CD4-positive, alpha-beta T cell treated with Interleukin-1 beta for 1 hour (primary cell): Measurements from ENCODE around the gene HOMER3.
A peak's percentile ranks its signal among the peaks of the same experiment; 100 is the strongest.

Experiments
- DNase-seq, 2 donors: peaks; one replicate each; pipeline ENCODE4 v3.0.0-alpha.2; 2020 to 2022

Gene HOMER3

DNA sequence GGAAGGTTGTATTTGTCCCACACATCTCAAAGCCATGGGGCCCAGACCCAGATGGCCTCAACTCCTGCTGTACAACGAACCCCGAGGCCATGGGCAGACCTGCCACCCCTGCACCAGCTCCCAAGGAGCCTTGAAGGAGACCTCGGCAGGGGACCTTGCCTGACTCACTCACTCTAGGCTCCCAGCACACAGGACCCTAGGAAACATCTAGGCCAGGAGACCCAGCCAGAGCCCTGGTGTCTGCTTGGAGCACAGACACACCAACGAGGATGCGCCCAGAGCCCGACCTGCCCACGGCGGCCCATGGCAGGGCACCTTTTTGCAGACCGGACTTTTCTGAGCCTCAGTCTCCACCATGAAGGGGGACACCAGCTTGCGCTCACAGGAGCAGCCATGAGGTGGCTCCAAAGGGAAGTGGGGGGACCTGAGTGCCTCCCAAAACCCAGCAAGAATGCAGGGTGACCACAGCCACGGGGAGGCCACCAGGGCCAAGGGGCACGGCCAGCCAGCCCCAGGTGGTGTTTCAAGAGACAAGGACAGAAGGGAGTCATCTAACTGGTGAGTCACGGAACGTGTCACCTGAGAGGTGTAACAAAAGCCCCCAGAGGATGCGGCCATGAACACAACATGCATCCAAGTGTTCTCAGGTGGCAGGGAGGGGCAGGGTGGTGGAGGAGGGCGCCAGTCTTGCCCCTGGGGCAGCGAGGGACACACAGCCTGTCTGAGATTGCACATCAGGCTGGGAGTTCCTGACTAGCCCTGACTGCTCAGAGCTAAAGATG lies 40.1 kb downstream of the HOMER3 start:
- no peak for DNase-seq

DNA sequence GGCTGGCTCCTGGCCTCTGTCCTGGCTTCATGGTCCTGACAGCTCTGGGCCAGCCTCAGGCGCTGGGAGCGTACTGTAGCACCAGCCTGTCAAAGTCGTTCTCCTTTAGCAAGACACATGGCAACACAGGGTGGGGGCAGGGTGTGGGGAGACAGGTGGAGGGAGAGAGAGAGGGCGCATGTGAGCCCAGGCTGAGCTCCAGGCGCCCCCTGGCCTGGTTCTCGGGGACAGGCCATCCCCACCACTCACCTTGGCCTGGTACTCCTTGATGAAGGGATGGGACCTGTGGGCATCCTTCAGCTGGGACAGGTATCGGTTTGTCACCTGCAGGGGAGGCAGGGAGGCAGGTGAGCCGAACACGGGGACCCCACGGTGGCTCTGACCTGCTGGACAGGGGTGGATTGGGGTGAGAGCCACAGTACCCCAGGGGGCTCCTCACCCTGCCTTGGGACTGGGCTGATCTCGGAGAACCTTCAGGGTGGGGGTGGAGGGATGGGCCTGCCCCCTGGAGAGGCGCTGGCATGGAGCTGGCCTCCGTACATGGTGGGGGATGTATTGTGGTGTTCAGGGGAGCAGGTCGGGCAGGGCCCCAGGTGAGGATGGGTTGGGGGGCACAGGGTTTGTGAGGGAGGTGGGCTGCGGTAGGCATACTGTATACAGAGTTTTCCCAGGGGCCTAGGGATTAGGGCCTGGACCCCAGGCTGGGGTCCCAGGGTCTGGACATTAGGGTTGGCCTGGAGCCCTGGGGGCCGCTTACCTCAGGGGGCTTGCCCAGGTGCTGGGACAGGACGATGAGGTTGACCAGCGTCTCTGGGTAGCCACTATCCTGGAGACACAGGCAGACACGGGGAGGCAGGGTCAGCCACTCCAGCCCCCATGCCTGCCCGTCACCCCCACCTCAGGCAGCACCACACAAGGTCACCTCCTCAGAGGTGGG lies 41.1 kb downstream of the HOMER3 start:
- DNase-seq = no peak

DNA sequence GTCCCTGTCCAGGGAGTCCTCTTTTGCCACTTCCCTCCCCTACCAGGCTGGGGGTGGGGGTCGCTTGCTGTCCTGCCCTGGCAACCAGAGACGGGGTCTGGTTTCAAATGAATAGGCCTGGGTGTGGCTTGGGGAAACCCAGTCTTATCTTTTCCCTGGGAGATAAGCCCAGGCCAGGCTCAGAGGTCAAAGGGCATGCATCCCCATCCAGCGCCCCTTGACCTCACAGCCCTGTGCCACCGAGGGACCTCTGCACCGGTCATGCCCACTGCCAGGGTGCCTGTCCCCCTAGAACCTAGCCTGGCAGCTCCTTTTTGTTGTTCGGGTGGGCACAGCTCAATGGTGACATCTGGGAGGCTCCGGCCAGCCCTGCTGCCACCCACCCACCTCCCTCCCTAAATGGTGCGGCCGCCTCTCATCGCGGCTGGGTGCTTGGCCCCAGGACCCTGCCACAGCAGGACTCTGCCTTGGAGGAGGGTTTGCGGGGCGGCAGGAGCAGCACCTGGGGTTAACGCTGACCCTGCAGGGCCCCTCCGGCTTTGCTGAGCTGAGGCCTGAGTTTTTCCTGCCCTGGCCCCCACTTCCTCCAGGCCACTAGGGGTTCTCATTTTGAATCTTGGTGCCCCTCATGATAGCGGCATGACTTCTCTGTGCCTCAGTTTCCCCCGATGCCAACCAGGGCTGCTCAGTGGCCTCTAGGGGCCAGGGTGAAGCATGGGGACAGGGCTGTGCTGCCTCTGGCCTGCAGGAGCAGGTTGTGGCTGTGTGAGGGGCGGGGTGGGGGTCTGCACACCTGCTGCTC lies 42.2 kb downstream of the HOMER3 start:
- DNase-seq = no peak

DNA sequence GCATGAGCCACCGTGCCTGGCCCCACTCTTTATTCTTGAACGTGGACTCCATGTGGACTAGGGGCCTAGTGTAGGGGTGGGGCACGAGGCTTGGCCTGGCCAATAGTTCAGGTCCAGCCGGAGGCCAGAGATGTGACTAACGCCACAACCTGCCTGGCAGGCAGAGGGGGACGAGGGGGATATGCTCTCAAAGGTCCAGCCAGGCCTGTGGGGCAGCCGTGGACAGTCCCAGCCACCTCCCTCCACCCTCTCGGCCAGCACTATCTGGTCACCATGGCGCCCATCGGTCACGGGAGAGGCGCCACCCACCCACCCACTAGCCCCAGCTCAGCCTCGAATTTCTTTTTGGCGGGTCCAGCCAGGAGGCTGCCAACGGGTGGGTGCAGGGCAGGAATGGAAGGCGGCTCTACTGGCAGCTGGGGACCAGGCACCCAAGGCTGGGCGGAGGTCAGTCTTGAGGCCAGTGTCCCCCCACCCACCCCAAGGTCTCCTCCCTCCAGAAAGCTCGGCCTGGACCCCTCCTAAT lies 42.9 kb downstream of the HOMER3 start:
- no peak for DNase-seq

DNA sequence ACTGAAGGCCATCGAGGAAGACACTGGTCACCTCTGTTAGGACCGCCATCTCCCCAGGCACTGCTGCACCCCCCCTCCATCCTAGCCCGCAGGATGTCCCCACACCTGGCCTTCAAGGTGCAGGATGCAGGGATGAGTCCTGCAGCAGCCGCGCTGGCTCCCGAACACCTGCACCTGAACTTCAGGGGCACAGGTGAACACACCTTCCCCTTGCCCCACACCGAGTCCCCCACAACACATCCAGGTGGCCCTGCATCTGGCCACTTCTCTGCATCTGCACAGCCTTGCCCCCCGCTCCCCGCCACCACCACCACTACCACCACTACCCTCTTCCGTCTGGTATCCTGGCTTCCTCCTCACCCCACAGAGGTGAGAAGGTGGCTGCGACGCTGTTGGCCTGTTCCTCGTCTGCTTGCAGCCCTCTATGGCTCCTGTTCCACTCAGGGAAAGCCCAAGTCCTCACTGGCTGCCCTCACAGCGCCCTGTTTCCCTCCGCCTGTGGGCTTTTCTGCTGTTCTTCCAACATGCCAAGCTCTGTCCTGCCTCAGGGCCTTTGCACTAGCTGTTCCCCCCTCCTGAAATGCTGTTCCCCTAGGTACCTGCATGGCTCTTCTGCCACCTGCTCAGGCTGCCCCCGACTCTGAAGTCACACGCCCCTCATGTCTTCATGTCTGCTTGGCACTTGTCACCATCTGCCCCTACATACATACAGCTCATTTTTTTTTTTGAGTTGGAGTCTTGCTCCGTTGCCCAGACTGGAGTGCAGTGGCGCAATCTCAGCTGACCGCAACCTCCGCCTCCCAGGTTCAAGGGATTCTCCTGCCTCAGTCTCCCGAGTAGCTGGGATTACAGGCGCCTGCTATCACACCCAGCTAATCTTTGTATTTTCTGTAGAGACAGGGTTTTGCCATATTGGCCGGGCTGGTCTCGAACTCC lies 43.7 kb downstream of the HOMER3 start:
- no peak for DNase-seq

DNA sequence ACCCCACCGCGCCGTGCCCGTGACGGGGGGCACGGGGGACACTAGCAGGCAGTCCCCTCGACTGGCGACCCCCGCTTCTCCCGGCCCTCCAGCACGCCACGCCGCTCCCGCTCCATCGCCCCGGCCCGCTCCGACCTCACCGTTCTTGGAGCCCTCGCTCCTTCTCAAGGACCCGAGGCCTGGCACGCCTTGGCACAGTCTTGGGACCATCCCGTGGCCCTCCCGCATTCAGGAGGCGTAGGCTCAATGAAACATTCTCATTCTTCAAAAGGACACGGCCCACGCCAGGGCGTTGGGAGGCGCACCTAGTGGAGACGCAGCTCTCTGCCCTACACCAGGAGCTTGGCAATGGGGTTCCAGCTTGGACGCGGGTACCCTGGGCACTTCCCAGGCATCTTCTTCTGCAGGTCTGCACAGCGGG lies 44.6 kb downstream of the HOMER3 start:
- DNase-seq = no peak

DNA sequence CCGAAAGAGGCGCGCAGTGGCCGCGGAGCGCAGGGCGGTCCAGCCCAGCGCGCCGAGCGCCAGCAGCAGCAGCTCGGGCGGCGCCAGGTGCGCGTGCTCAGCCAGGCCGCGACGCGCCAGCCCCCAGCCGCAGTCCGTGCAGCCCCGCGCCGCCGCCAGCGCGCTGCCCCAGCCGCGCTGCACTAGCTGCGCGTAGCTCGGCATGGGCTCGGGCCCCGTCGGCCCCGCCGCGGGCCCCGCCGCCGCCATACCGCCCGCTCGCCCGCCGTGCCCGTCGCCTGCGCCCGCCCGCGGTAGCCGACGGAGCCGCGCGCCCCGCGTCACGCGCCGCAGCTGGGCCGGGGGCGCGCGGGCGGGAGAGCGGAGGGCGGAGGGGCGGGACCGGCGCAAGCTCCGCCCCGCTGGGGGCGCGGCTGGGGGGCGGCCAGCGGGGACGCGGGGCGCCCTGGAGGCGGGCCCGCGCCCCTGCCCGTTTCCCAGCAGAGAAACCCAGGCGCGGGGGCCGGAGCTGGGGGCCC lies 45.1 kb downstream of the HOMER3 start, which contains the start of gene CERS1:
CERS1 (minus strand) TSS at position 335 of the 518 bp plus-strand sequence; CDS start at position 249, 86 bp downstream.
- no peak for DNase-seq

DNA sequence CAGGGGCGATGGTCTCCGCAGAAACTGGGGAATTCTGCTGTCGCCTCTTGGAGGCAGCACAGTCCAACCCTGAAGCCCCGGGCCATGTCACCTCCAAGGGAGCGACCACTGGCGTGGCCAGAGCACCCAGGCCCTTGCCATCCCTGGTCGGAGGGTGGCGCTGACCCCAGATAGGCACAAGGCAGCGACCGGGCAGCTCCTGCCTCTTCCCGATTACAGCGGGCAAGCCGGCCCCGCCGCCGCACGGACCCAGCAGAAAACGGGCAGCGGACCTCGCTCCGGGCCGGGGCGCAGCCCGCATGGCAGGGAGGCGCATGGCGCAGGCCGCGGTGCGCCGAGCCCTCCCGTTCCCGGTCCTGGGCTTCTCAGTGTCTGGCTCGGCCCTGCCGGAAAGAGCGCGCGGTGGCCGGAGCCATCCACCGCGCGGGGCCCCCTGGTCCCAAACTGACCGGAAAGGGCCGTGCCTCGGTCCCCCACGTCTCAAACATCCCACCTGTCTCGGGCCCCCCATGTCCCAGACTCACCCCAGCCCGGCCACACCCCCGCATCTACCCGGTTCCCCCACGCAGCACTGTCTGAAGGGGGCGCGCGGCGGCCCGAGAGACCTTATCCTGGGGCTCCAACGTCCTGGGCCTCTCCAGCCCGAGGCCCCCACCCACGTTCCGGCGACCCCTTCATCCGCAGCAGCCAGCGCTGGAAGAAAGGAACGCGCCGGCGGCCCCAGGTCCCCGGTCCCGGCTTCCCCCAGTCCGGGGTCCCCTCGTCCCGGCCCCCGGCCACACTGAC lies 45.8 kb downstream of the HOMER3 start:
- no peak for DNase-seq

DNA sequence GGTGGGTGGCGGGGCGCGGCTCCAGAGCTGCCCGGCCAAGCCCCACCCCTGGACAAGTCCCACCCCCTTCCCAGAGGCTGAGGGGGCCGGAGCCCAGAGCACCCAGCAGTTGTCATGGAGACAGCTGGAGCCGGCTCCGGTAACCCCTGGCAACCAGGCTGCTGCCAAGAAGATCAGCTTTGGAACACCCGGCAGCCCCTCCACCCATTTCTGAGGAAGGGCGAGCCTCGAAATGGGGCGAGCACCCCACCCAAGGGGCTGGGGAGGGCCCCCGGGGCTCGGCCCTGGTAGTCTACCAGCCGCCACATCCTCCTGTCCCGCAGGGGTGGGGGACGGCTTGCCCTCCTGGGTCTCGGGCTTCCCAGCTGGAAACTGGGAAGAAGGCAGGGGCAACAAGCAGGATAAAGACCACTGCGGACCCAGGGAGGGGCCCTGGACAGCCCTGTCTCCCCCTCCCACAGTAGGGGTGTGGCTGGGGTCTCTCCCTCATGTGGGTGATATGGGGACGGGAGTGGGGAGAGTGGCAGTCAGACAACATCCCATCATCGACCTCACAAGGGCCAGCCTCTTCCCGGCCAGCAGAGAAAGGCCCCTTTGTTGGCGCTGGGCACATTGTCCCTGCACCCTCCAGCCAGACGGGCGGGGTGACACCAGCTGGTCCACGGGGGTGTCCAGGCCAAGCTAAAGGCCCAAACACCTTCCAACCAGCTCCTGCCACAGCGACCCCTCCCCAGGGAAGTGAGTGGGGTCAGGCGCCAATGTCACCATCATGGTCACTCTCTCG lies 46.6 kb downstream of the HOMER3 start:
- no peak for DNase-seq

DNA sequence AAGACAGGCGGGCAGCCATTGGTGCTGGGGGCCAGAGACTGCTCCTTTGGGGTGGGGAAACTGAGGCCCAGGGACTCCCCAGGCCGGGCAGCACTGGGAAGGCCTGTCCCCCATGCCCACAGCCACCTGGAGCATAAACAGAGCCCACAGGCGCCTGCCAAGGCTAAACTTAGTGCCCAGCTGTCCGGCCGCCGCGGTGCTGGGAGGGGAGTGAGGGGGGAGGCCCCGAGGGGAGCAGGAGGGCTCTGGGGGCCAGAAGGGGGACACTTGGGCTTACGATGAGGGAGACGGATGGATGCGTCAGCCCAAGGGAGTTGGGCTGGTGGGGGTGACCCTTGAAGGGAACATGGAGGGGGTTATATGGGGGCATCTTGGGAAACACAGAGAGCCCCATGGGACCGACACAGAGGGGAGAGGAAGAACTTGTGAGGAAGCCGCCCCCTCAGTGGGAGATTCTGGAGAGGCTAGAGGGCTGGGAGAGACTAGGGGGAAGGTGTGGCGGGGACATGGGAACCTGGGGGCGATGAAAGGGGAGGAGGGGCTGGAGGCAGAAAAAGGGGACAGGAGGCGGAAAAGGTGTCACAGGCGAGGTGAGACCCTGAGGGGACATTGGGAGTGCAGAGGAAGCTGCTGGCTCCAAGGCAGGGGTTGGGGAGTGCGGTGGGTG lies 47.3 kb downstream of the HOMER3 start:
- DNase-seq = no peak

DNA sequence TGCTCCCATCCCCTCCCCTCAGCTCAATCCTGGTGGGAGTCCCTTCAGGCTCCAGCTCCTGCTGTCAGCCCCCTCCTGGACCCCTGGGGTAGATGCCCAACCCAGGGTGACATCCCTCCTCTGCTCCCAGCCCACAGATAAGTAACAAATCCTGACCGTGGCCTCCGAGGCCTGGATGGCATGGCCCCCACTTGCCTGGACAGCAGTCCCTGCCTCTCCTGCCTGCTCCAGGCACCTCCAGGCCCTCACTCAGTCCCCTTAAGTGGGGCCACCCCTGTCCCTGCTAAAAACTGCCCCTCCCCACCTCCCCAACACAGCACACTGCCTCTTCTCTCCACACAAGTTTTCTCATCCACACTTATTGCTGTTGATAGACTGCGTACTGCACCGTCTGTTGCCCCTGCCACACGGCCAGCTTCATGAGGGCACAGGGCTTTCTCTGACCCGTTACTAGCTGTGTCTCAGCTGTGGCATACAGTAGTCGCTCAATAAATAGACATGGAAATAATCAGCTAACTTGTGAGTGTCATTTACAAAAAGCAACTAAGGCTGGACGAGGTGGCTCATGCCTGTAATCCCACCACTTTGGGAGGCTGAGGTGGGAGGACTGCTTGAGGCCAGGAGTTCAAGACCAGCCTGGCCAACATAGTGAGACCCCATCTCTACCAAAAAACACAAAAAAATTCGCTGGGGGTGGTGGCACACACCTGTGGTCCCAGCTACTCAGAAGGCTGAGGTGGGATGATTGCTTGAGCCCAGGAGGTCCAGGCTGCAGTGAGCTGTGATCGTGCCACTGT lies 50.9 kb downstream of the HOMER3 start:
- no peak for DNase-seq

DNA sequence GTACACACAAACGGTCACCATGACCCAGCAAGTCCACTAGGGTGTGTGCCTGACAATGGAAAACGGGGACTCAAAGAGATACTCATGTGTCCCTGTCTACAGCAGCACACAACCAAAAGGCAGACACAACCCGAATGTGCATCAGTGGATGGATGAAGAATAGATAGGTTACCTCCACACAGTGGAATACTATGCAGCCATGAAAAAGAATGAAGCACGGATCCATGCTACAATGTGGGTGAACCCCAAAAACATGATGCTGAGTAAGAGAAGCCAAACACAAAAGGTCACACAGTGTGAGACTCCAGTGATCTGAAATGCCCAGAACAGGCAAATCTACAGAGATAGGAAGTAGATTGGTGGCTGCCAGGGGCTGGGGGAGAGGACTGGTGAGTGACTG lies 54.0 kb downstream of the HOMER3 start:
- DNase-seq = no peak

DNA sequence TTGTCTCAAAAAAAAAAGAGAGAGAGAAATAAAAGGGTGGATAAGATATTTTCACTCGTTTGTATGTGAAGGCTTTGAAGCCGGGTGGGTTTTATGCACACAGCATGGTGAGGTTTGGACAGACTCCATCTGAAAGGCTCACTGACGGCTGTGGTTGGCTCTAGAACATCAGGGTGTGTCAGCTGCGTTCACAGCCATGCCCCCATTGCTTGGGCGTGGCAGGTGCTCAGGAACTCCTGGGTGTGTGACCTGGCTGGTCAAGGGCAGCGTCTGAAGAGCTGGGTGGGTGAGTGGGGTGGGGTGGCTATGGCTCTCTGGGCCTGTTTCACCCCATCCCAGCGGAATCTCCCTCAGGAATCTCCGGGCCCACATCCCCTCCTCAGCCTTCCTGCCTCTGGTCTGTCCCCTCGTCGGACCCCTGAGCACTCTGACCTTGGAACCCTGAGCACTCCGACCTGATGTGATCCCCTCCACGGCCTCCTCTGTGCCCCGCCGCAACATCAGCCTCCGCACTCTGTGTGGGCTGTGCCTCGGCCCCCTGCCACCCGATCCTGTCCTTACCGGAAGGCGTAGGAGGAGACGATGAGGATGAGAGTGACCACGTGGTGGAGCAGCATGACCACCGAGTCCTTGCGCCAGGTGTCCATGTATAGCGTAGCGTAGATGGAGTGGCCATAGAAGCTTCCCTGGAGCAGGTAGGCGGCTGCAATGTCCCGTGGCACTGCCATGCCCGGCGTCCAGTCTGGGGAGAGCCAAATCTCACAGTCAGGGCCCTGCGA lies 57.3 kb downstream of the HOMER3 start:
- no peak for DNase-seq

DNA sequence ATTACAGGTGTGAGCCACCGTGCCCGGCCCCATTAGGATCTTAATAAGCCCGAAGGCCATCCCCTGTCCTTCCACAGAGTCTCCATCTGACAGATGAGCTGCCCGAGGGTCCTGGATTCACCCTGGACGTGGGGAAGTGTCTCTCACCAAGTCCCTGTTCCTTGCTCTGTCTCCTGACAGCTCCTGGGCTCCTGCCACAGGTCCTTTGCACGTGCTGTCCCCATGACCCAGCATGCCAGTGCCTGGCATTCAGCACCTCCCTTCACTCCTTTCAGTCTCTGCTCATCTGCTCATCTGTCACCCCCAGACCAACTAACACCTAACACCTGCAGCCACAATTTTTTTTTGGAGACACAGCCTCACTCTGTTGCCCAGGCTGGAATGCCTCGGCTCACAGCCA lies 59.5 kb downstream of the HOMER3 start:
- no peak for DNase-seq

DNA sequence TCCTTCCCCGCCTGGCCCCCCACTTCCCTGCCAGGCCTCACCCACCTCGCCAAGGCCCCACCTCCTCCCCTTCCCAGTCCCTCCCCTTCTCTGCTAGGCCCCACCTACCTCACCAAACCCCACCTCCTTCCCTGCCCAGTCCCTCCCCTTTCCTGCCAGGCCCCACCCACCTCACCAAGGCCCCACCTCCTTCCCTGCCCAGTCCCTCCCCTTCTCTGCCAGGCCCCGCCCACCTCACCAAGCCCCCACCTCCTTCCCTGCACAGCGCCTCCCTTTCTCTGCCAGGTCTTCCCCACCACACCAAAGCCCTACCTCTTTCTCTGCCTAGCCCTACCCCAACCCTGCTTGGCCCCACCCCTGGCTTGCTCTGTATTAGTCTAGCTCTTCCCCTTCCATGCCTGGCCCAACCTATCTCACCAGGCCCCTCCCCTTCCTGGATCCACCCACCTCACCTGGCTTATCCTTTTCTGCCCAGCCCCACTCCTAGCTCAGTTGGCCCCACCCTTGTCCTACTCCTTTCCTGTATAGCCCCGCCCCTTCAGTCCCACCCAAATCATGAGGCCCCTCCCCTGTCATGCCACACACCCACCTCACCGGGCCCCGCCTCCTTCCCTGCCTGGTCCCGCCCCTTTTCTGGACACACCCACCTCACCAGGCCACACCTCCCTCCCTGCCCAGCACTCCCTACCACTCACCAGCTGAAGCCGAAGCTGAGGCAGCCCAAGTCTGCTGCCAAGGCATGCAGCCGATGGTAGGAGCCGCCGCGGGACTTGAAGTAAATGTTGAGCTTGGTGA lies 61.2 kb downstream of the HOMER3 start:
- DNase-seq = peak; percentile 21 to 26
